Measurements from ENCODE around the gene CERCAM.

GRCh38 chr9:128405077-128405779 lies 15.4 kb upstream of the CERCAM start:
- TF ChIP-seq, protein P1, sequence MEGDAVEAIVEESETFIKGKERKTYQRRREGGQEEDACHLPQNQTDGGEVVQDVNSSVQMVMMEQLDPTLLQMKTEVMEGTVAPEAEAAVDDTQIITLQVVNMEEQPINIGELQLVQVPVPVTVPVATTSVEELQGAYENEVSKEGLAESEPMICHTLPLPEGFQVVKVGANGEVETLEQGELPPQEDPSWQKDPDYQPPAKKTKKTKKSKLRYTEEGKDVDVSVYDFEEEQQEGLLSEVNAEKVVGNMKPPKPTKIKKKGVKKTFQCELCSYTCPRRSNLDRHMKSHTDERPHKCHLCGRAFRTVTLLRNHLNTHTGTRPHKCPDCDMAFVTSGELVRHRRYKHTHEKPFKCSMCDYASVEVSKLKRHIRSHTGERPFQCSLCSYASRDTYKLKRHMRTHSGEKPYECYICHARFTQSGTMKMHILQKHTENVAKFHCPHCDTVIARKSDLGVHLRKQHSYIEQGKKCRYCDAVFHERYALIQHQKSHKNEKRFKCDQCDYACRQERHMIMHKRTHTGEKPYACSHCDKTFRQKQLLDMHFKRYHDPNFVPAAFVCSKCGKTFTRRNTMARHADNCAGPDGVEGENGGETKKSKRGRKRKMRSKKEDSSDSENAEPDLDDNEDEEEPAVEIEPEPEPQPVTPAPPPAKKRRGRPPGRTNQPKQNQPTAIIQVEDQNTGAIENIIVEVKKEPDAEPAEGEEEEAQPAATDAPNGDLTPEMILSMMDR (conservative IDR thresholded peaks at IDR 0.05; ENCODE audit: low read depth, low read length), result no peak
- TF ChIP-seq EZH2phosphoT487 (IDR thresholded peaks at IDR 0.05; ENCODE audit: borderline replicate concordance, low read length), result no peak
- TF ChIP-seq EZH2 (IDR thresholded peaks at IDR 0.05; ENCODE audit: low read length, unreplicated experiment), result no peak

Measured in PC-3 (cell line).